Adrenal gland (tissue), 12 donors: ENCODE results near the gene NAP1L4. TPM values are rescaled to one million over a fixed set of nuclear protein-coding genes. Genes with fewer than 3 reads are reported as not detected.

Experiments used
- DNase-seq, 7 donors: peaks; one replicate each; pipeline ENCODE4 v3.0.0-alpha.2; 2019 to 2020
- H3K27ac ChIP-seq, 5 donors: fragments of 200-600 bp; sonication (generic) in 4 of 5; 1 replicate in 3 of 5; 2 replicates in 2 of 5; pipeline versions ENCODE4 v1.5.1 to v1.8.0; 2016 to 2020; ENCODE audit warnings: mild to moderate bottlenecking in 1 of 5
- H3K27me3 ChIP-seq: fragments of 200-600 bp; 2 replicates; pipeline ENCODE4 v1.8.0; 2021
- H3K36me3 ChIP-seq, 2 donors: fragments of 200-600 bp; replicated peaks in 1 of 2; 1 replicate in 1 of 2; 2 replicates in 1 of 2; pipeline versions ENCODE4 v1.5.1 to v1.8.0; 2018 to 2022
- H3K4me1 ChIP-seq, 2 donors: fragments of 200-600 bp; replicated peaks in 1 of 2; 1 replicate in 1 of 2; 2 replicates in 1 of 2; pipeline versions ENCODE4 v1.5.1 to v1.8.0; 2018 to 2021
- H3K4me3 ChIP-seq, 4 donors: fragments of 200-600 bp; sonication (generic) in 3 of 4; one replicate each; pipeline ENCODE4 v1.5.1; 2016 to 2018
- H3K9me3 ChIP-seq, 3 donors: fragments of 200-600 bp; sonication (generic) in 1 of 3; replicated peaks in 1 of 3; 1 replicate in 2 of 3; 2 replicates in 1 of 3; pipeline versions ENCODE4 v1.5.1 to v1.8.0; 2016 to 2021
- POLR2A ChIP-seq, 2 donors: fragments of 450-650 bp; IDR thresholded peaks; one replicate each; pipeline ENCODE4 v1.6.1; 2017; ENCODE audit warnings: antibody characterized with exemption in 2 of 2, mild to moderate bottlenecking in 2 of 2, moderate library complexity in 1 of 2
- WGBS, 4 donors: extraction: QIAGEN DNeasy Blood & Tissue Kit in 2 of 4; methylation state at CpG; one replicate each; pipeline versions ENCODE4 v1.1.5 to v1.1.7; 2013 to 2017; 5-methylcytosine and 5-hydroxymethylcytosine counted together
- intact Hi-C, 2 donors: fragments of 100-400 bp; cut with DNase I; formaldehyde crosslinking; loops; one replicate each; pipeline versions ENCODE4 v1.14.1 to v1.15.0; 2022 to 2023
- polyA plus RNA-seq, 3 donors: library from polyadenylated mRNA; stranded (reverse); fragments of 200-250 nt in 2 of 3; fragments of 350-450 nt in 1 of 3; fragmentation: Illumina TruSeq in 1 of 3; extraction: RNeasy Lipid Tissue Mini Kit (QIAGEN cat#74804) in 1 of 3; gene quantifications; one replicate each; pipeline ENCODE4 v1.2.3, GENCODE V29; 2013 to 2014
- total RNA-seq, 9 donors: library from RNA; depleted of rRNA in 4 of 9; stranded (reverse); fragments of >200 nt in 4 of 9; fragments of 120-200 nt in 1 of 9; fragmentation: NEBNext Ultra II Directional in 1 of 9; extraction: Animal tissue kit (Norgen Biotek cat#: 25700) in 1 of 9; gene quantifications; one replicate each; pipeline versions ENCODE4 v1.1.0 to v1.2.4, GENCODE V29; 2013 to 2023
- TF ChIP-seq, protein P1 (sequence below), 6 experiments: fragments of 450-650 bp in 4 of 6; fragments of 200-600 bp in 2 of 6; sonication (generic) in 1 of 6; IDR thresholded peaks; 1 replicate in 5 of 6; 2 replicates in 1 of 6; pipeline versions ENCODE4 v1.5.1 to v1.8.0; 2016 to 2021; ENCODE audit warnings: antibody characterized with exemption in 6 of 6, mild to moderate bottlenecking in 2 of 6, moderate library complexity in 1 of 6
- donor health status: healthy with polysubstance abuse.
- donor health status: Bipolar disorder and iron deficiency.
- donor health status: DM: yes; HTN: yes; CAD: no.
- donor health status: DM: no; HTN: no; CAD: no.
- donor health status: DM: no; HTN: no; CAD: no.
- donor health status: DM: yes; HTN: yes; CAD: no.

The NAP1L4 gene
- total and polyA plus RNA-seq, 12 donors, result 39.7 to 128 (median 79.9) TPM

DNA sequence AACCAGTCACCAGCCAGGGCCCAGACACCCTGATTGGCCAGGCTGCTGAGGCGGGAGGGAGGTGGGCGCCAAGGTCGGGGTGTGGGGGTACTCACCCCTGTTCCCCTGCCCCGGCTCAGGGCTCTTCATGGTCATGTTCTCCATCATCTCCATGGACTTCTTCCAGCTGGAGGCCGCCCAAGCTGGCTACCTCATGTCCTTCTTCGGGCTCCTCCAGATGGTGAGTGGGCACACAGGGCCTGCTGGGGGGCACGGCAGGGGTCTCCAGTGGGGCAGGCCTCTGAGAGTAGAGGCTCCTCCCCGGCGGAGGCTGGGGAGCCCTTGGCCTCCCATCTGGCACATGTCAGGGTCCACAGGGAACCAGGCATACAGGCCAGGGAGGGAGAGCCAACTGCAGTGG, 72.9 kb downstream of the NAP1L4 start:
- Histone ChIP-seq H3K4me1 (no peaks in the 10 kb centered on the region), H3K27me3 (no peaks in the 10 kb centered on the region), H3K9me3 (no peaks in the 10 kb centered on the region), H3K36me3 (no peaks in the 10 kb centered on the region), H3K27ac (no peak overlapping the region), H3K4me3 (no peak overlapping the region)
- no peak for TF ChIP-seq POLR2A (IDR thresholded peaks at IDR 0.05)
- TF ChIP-seq, protein P1, sequence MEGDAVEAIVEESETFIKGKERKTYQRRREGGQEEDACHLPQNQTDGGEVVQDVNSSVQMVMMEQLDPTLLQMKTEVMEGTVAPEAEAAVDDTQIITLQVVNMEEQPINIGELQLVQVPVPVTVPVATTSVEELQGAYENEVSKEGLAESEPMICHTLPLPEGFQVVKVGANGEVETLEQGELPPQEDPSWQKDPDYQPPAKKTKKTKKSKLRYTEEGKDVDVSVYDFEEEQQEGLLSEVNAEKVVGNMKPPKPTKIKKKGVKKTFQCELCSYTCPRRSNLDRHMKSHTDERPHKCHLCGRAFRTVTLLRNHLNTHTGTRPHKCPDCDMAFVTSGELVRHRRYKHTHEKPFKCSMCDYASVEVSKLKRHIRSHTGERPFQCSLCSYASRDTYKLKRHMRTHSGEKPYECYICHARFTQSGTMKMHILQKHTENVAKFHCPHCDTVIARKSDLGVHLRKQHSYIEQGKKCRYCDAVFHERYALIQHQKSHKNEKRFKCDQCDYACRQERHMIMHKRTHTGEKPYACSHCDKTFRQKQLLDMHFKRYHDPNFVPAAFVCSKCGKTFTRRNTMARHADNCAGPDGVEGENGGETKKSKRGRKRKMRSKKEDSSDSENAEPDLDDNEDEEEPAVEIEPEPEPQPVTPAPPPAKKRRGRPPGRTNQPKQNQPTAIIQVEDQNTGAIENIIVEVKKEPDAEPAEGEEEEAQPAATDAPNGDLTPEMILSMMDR (IDR thresholded peaks at IDR 0.05), result no peak
- intact Hi-C loops, result no loop called here
- 89 to 96% (median 92%) methylated on average over 5 to 9 of the region's 9 CpGs; no CpG with 5 or more reads in 1 of the 4 donors for WGBS, 4 donors
- DNase-seq, result no peak

DNA sequence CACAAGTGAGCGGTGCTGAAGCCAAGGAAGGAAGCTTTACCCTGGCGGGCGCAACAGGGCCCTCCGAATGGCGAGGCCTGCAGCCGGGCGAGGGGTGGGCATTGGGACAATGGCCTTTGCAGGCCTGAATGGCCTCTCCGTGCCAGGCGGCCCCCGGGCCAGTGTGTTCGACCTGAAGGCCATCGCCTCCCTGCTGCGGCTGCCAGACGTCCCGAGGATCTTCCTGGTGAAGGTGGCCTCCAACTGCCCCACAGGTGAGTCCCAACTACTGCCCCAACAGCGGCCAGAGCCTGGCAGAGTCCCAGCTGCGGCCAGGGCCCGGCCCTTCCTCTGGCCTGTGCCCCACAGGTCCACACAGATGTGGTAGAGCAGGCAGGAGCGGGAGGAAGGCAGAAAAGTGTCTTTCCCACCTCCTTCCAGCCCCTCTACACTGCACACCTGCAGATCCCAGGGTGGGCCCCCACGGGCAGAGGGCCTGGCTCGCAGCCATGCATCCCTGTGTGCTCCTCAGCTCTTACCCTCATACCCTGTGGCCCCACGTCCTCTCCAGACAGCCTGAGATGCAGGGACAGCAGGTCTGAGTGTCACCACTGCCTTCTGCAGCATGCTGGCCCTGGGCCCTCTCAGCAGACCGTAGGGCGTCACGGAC, 74.2 kb downstream of the NAP1L4 start:
- H3K27me3 ChIP-seq, result no peaks in the 10 kb centered on the region
- H3K36me3 ChIP-seq, result no peaks in the 10 kb centered on the region
- DNase-seq, result no peak
- no peak overlapping the region for H3K4me3 ChIP-seq
- H3K9me3 ChIP-seq, result no peaks in the 10 kb centered on the region
- intact Hi-C loops, result no loop called here
- H3K27ac ChIP-seq, result no peak overlapping the region
- no peaks in the 10 kb centered on the region for H3K4me1 ChIP-seq
- WGBS, 4 donors, result 85 to 94% (median 89%) methylated on average over 6 to 25 of the region's 25 CpGs
- TF ChIP-seq POLR2A (IDR thresholded peaks at IDR 0.05), result no peak
- TF ChIP-seq, protein P1 (IDR thresholded peaks at IDR 0.05), result no peak

DNA sequence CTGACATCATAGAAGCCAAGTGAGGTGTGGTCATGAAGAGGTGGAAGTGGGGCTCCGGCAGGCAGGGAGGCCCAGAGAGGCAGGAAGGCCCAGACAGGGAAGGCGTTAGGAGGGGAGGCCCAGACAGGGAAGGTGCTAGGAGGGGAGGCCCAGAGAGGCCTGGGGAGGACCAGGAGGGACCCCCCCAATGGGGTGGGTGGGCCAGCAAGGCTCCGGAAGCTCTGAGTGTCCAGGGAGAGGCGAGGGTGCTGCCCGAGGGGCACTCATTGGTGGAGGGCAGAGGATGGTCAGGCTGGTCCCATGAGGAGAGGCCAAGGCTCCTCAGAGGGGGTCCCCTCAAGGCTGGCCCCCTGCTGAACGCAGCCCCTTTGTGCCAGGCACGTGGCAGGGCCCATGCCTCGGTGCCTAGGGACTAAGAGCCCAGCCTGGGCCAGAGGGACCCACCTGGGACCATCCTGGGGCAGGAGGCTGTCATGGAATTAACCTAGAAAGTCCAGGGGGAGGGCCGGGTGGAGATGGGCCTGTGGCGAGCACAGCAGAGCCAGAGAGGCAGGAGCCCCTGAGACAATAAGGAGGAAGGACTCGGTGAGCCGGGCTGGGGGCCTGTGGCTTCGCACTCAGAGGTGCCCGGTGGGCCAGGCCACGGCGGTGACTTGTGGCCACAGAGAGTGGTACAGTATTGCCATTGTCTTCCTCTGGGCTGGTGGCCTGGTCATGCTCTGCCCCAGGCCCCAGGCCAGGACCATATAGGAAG, 75.1 kb downstream of the NAP1L4 start:
- H3K36me3 ChIP-seq, result no peaks in the 10 kb centered on the region
- no peak overlapping the region for H3K27ac ChIP-seq
- TF ChIP-seq POLR2A (IDR thresholded peaks at IDR 0.05), result no peak
- TF ChIP-seq, protein P1 (IDR thresholded peaks at IDR 0.05), result no peak
- no peak overlapping the region for H3K4me3 ChIP-seq
- WGBS, 4 donors, result 86 to 92% (median 91%) methylated on average over 9 to 16 of the region's 16 CpGs
- no peaks in the 10 kb centered on the region for H3K27me3 ChIP-seq
- no peak for DNase-seq
- H3K4me1 ChIP-seq, result no peaks in the 10 kb centered on the region
- intact Hi-C loops, result no loop called here
- H3K9me3 ChIP-seq, result no peaks in the 10 kb centered on the region

DNA sequence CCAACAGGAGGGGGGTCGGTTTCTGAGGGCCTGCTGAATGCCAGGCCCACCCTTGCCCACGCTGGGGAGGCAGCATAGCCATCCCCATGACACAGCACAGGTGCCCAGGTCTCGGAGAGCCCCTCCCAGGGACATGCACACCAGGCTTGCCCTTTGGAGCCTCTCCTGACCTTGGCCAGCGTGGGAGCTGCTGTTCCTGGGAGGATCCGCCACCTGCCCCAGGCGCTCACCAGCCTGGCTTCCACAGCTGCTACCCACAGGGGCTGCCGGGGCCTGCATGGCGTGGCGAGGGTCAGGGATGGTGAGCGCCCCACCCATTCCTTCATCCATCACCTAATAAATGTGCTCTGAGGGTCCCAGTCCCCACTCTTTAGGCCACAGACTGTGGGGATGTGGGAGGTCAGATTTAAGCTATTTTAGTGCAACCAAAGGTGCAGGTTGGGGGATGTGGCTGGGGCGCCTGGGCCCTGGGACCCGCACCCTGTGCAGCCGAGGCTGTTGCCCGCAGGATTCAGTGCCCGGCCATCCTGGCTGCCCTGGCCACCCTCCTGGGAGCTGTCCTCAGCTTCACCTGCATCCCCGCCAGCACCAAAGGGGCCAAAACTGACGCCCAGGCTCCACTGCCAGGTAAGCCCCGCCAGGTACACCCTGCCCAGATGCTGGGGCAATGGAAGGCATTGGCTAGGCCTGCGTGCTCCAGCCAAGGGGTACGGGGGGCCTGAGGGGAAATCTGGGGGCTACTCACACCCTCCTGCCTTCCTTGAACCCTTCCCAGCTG, 75.8 kb downstream of the NAP1L4 start:
- Histone ChIP-seq H3K4me1 (no peaks in the 10 kb centered on the region), H3K27me3 (no peaks in the 10 kb centered on the region), H3K9me3 (no peaks in the 10 kb centered on the region), H3K4me3 (no peak overlapping the region), H3K36me3 (no peaks in the 10 kb centered on the region), H3K27ac (no peak overlapping the region)
- intact Hi-C loops, result no loop called here
- no peak for DNase-seq
- TF ChIP-seq, protein P1 (IDR thresholded peaks at IDR 0.05), result no peak
- no peak for TF ChIP-seq POLR2A (IDR thresholded peaks at IDR 0.05)
- 83 to 88% (median 84%) methylated on average over 1 to 20 of the region's 20 CpGs for WGBS, 4 donors
